IPS-20b (cell line): ENCODE data around the gene COIL.

Experiments
- H3K27ac ChIP-seq: one replicate; pipeline ENCODE4 v1.5.1; 2013; ENCODE audit warnings: low read length
- H3K27me3 ChIP-seq: 2 replicates; pipeline ENCODE4 v1.6.1; 2013; ENCODE audit warnings: mild to moderate bottlenecking, low read length, inconsistent platforms; ENCODE audit not compliant: insufficient read depth
- H3K36me3 ChIP-seq: 2 replicates; pipeline ENCODE4 v1.6.1; 2013; ENCODE audit warnings: low read depth, mild to moderate bottlenecking, inconsistent platforms, low read length, moderate library complexity; ENCODE audit not compliant: insufficient read depth
- H3K4me1 ChIP-seq: 2 replicates; pipeline ENCODE4 v1.6.1; 2013; ENCODE audit warnings: mild to moderate bottlenecking, control low read depth, inconsistent platforms, low read length, moderate library complexity; ENCODE audit not compliant: insufficient read depth
- H3K4me3 ChIP-seq: 2 replicates; pipeline ENCODE4 v1.5.1; 2013; ENCODE audit warnings: mild to moderate bottlenecking, low read length, inconsistent platforms
- H3K9ac ChIP-seq: 2 replicates; pipeline ENCODE4 v1.6.1; 2013; ENCODE audit warnings: low read depth, mild to moderate bottlenecking, inconsistent platforms, low read length, moderate library complexity
- H3K9me3 ChIP-seq: 2 replicates; pipeline ENCODE4 v1.6.1; 2013; ENCODE audit warnings: mild to moderate bottlenecking, low read depth, low read length, inconsistent platforms; ENCODE audit not compliant: insufficient read depth

COIL gene

GRCh38 chr17:56960596-56961538 lies at the start of gene COIL:
TSS of gene COIL (minus strand) at chr17:56961050. CDS start at chr17:56961019, 31 bp downstream.
- Histone ChIP-seq H3K27me3 (no peaks in the 10 kb centered on the region), H3K4me1 (0 out of 2 replicates have a peak, but pooled peaks cover 3% of the 10 kb centered on the region), H3K9me3 (no peaks in the 10 kb centered on the region), H3K4me3 (peak within 1 kb of the TSS; percentile 95), H3K27ac (peak within 1 kb of the TSS; percentile 98), H3K36me3 (no peaks in the 10 kb centered on the region), H3K9ac (peak within 1 kb of the TSS; percentile 99)

DNA sequence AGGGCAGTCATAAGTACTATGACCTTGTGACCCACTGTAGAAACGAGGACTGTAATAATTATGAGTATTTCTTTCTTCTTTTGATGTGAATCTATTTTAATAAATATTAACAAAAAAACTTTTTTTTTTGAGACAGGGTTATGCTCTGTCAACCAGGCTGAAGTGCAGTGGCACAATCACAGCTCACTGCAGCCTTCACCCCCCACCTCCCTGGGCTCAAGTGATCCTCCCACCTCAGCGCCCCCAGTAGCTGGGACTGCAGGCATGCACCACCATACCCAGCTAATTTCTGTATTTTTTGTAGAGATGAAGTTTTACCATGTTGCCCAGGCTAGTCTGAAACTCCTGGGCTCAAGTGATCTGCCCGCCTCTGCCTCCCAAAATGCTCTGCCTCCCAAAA lies 49.6 kb upstream of the COIL start:
- H3K4me1 ChIP-seq: peaks cover 9% of the 10 kb centered on the region; the same call in 1 of the 2 replicates
- no peaks in the 10 kb centered on the region for H3K9me3 ChIP-seq
- H3K36me3 ChIP-seq: no peaks in the 10 kb centered on the region
- H3K4me3 ChIP-seq: no peak overlapping the region
- H3K27ac ChIP-seq: no peak overlapping the region
- no peaks in the 10 kb centered on the region for H3K27me3 ChIP-seq
- no peak overlapping the region for H3K9ac ChIP-seq

DNA sequence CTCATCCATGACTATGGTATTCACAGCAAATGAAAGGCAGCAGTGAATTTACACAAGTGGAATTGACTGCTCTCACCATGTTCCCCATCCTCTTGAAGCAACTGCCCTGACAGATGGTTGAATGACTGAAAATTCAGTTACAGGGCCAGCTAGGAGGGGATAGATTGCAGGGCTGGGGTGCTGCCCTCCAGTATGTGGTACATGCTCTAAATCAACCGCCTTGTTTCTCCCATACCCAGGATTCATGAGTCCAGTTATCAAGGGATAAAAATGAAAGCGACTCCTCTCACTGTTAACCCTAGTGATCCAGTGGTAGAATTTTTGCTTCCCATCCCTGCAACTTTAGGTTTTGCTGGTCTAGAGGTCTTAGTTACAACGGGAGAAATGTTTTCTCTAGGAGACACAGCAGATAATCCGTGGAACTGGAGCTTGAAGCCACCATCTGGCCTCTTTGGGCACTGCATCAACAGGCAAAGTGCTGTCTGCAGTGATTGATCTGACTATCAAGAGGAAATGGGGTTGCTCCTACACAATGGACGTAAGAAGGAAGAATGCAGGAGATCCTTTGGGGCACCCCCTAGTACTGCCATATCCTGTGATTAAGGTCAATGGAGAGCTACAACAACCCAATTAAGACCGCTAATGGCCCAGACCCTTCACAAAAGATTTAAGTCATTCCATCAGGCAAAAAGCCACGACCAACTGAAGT lies 49.0 kb upstream of the COIL start:
- Histone ChIP-seq H3K27me3 (no peaks in the 10 kb centered on the region), H3K4me1 (peaks cover 9% of the 10 kb centered on the region; the same call in 1 of the 2 replicates), H3K27ac (no peak overlapping the region), H3K4me3 (no peak overlapping the region), H3K9me3 (no peaks in the 10 kb centered on the region), H3K36me3 (no peaks in the 10 kb centered on the region), H3K9ac (peak overlapping the region; percentile 33; the same call in 1 of the 2 replicates)

DNA sequence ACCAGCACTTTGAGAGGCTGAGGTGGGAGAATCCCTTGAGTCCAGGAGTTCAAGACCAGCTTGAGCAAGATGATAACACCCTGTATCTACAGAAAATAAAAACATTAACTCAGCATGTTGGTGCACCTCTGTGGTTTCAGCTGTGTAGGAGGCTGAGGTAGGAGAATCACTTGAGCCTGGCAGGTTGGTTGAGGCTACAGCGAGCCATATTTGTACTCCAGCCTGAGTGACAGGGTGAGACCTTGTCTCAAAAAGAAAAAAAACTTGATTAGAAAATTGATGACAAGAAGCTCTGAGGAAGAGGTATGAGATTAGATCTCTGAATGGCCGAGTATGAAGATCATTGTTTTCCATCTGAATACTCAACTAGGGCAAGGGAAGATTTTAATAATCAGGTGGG lies 48.1 kb upstream of the COIL start:
- no peaks in the 10 kb centered on the region for H3K36me3 ChIP-seq
- H3K4me1 ChIP-seq: peaks cover 9% of the 10 kb centered on the region; the same call in 1 of the 2 replicates
- no peaks in the 10 kb centered on the region for H3K9me3 ChIP-seq
- no peaks in the 10 kb centered on the region for H3K27me3 ChIP-seq
- H3K4me3 ChIP-seq: no peak overlapping the region
- H3K9ac ChIP-seq: no peak overlapping the region
- no peak overlapping the region for H3K27ac ChIP-seq

DNA sequence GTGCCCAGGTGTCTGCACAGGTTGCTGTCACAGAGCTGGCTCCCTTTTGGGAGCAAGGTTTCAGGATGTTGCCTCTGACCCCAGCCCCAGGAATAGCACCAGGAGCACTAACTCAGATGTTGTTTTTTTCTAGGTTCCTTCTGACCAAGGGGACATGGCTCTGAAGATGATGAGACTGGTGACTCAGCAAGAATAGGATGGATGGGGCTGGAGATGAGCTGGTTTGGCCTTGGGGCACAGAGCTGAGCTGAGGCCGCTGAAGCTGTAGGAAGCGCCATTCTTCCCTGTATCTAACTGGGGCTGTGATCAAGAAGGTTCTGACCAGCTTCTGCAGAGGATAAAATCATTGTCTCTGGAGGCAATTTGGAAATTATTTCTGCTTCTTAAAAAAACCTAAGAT lies 45.2 kb upstream of the COIL start:
- Histone ChIP-seq H3K4me3 (no peak overlapping the region), H3K9ac (no peak overlapping the region), H3K27ac (no peak overlapping the region), H3K36me3 (peaks cover 12% of the 10 kb centered on the region; the same call in 1 of the 2 replicates), H3K9me3 (no peaks in the 10 kb centered on the region), H3K4me1 (peaks cover 9% of the 10 kb centered on the region; the same call in 1 of the 2 replicates), H3K27me3 (no peaks in the 10 kb centered on the region)

GRCh38 chr17:57004944-57005579 lies 44.2 kb upstream of the COIL start:
- H3K27ac ChIP-seq: no peak overlapping the region
- peaks cover 15% of the 10 kb centered on the region; the same call in 1 of the 2 replicates for H3K36me3 ChIP-seq
- peaks cover 3% of the 10 kb centered on the region; the same call in 1 of the 2 replicates for H3K4me1 ChIP-seq
- H3K9me3 ChIP-seq: no peaks in the 10 kb centered on the region
- no peak overlapping the region for H3K9ac ChIP-seq
- H3K4me3 ChIP-seq: no peak overlapping the region
- no peaks in the 10 kb centered on the region for H3K27me3 ChIP-seq

- H3K4me3 ChIP-seq: no peak overlapping the region
- H3K9me3 ChIP-seq: no peaks in the 10 kb centered on the region
- no peak overlapping the region for H3K27ac ChIP-seq
- H3K27me3 ChIP-seq: no peaks in the 10 kb centered on the region
- H3K4me1 ChIP-seq: no peaks in the 10 kb centered on the region
- no peak overlapping the region for H3K9ac ChIP-seq
- peaks cover 15% of the 10 kb centered on the region; the same call in 1 of the 2 replicates for H3K36me3 ChIP-seq
Observed at GRCh38 chr17:57002904-57003303, 42.1 kb upstream of the COIL start.

DNA sequence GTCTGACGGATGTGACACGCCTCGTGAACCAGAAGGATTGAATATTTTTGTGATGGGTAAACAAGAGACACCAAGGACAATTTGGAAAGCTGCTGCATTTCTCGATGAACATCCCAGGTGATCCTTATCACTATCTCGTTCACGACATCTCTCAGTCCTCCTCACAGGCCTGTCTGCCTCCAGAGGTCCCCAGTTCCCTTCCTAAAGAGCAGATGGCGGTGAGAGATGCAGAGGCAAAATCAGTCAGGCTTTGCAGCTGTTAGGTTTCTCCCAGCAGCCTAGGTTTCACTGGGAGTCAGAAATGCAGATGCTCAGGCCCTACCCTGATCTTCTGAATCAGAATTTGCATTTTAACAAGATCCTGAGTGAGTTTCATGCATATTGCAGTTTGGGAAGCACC lies 40.7 kb upstream of the COIL start:
- Histone ChIP-seq H3K4me3 (no peak overlapping the region), H3K9me3 (no peaks in the 10 kb centered on the region), H3K4me1 (no peaks in the 10 kb centered on the region), H3K36me3 (peaks cover 28% of the 10 kb centered on the region; the same call in 1 of the 2 replicates), H3K9ac (no peak overlapping the region), H3K27me3 (no peaks in the 10 kb centered on the region), H3K27ac (no peak overlapping the region)

DNA sequence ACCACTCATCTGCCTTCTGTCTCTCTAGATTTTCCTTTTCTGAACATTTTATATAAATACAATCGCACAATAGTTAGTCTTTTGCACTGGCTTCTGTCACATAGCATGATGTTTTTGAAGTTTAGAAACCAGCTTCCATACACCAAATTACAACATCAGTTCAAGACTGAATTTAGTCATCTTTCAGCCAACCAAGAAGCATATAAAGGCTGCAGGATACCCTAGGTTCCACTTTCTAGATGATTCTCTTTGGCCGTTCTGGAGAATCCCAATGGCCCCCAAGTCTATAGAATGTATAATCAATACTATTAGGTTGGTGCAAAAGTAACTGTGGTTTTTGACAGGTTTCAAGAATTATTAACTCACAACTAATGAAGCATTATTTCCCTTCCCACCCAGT lies 36.5 kb upstream of the COIL start:
- Histone ChIP-seq H3K36me3 (peaks cover 49% of the 10 kb centered on the region; the same call in 1 of the 2 replicates), H3K27ac (no peak overlapping the region), H3K9ac (no peak overlapping the region), H3K4me3 (no peak overlapping the region), H3K4me1 (no peaks in the 10 kb centered on the region), H3K9me3 (no peaks in the 10 kb centered on the region), H3K27me3 (no peaks in the 10 kb centered on the region)

DNA sequence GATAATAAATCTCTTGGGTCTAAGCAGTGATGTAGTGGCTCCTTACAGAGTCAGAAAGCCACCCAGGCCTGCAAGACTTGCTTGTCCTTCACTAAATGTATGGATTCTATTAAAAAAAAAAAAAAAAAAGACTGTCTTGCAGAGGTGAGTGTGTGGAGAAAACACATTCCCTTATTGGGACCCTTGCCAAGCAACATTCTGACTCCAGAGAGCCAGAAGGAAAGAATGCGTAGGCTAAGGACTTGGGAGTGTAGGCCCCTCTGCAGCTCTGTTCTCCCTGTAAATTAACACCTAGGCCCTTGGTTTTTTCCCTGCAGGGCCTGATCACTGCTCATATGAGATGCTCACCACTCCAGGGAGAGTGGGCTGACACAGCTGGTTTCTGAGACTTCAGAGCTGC lies 34.9 kb upstream of the COIL start:
- Histone ChIP-seq H3K4me1 (no peaks in the 10 kb centered on the region), H3K4me3 (no peak overlapping the region), H3K27ac (no peak overlapping the region), H3K9me3 (no peaks in the 10 kb centered on the region), H3K9ac (no peak overlapping the region), H3K27me3 (no peaks in the 10 kb centered on the region), H3K36me3 (peaks cover 50% of the 10 kb centered on the region; the same call in 1 of the 2 replicates)

DNA sequence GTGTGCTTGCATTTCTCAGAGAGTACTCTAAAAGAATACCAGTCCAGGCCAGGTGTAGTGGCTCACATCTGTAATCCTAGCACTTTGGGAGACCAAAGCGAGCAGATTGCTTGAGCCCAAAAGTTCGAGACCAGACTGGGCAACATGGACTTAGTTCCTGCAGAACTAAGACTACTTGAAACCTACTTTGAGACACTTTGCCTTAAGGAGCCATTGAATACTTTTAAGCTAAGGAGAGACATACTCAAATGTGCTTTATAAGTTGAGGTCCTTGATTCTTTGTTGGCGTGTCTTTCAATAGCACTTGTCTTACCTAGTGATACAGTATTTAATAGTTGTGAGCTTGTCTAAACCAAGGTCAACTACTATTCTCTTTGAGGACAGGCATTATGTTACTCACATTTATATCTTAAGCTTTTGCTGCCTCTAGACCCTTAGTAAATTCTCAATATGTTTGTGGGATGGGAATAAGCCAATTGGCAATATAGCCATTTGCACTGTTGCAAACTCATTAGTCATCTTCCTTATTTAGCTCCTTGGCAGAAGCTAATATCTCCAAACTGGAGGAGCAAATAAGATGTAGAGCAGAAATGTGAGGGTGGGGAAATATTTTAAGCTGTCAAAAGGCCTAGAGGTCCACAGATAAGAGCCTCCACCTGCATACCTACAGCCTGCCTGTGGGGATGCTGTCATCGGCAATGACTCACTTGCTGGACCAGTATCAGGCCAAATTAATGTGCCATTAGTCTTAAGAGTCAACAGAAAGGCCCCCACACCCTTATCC lies 33.4 kb upstream of the COIL start:
- H3K27ac ChIP-seq: no peak overlapping the region
- H3K9me3 ChIP-seq: no peaks in the 10 kb centered on the region
- no peaks in the 10 kb centered on the region for H3K27me3 ChIP-seq
- H3K9ac ChIP-seq: no peak overlapping the region
- H3K4me1 ChIP-seq: no peaks in the 10 kb centered on the region
- H3K36me3 ChIP-seq: peaks cover 50% of the 10 kb centered on the region; the same call in 1 of the 2 replicates
- no peak overlapping the region for H3K4me3 ChIP-seq
